IPS-NIHi7 (cell line): ENCODE results near the gene DGCR8.
"Not testable (repeated sequence)": the region's sequence is repeated elsewhere in the genome, so short reads cannot be mapped to it uniquely, and the experiment has no call there.

Experiments
- DNase-seq: peaks from one replicate; pipeline ENCODE4 v3.0.0; 2012; ENCODE audit warnings: mixed read lengths; ENCODE audit errors: extremely low spot score

The DGCR8 gene

GRCh38 chr22:20152464-20152890 is 72.4 kb downstream of the DGCR8 start:
- no peak for DNase-seq

- DNase-seq, result peak; percentile 53
These were observed 73.9 kb downstream of the DGCR8 start for GRCh38 chr22:20153945-20154344.

- DNase-seq, result no peak
These were observed 74.7 kb downstream of the DGCR8 start for GRCh38 chr22:20154602-20155187.

GRCh38 chr22:20155330-20156041 is 75.4 kb downstream of the DGCR8 start:
- no peak for DNase-seq

- no peak for DNase-seq
These were observed 76.0 kb downstream of the DGCR8 start for GRCh38 chr22:20156042-20156389.

- DNase-seq, result peak; percentile 92
These were observed 76.8 kb downstream of the DGCR8 start for GRCh38 chr22:20156611-20157429.

GRCh38 chr22:20157430-20158183 is 77.6 kb downstream of the DGCR8 start:
- DNase-seq, result no peak

GRCh38 chr22:20158391-20159036 is 78.5 kb downstream of the DGCR8 start:
- no peak for DNase-seq

- peak; percentile 81 for DNase-seq
These were observed 79.0 kb downstream of the DGCR8 start for GRCh38 chr22:20159076-20159475.

GRCh38 chr22:20159531-20159930 is 79.5 kb downstream of the DGCR8 start:
- not testable (repeated sequence) for DNase-seq

GRCh38 chr22:20160041-20160440 is 80.0 kb downstream of the DGCR8 start:
- no peak for DNase-seq
